ENCODE measurements around the gene GUCA1A. TPM values are rescaled to one million over a fixed set of nuclear protein-coding genes. Genes with fewer than 3 reads are reported as not detected.
A peak's percentile ranks its signal among the peaks of the same experiment; 100 is the strongest.

Gene GUCA1A
- total RNA-seq (2021; ENCODE audit: unreplicated experiment) (not detected), Bru-seq, nascent RNA (percentile 12 among the genes with signal in this experiment), BruChase-seq, experiment 1, labeled RNA remaining after a 6-hour chase (percentile 14 among the genes with signal in this experiment), BruChase-seq, experiment 2, labeled RNA remaining after a 2-hour chase (percentile 17 among the genes with signal in this experiment)
- polyA plus RNA-seq (2012): not detected in 2 replicates
- long read RNA-seq: 0 reads

- Histone ChIP-seq H3K4me2 (ENCODE audit: low read length) (no peak within 1 kb of the TSS), H3K9me2 (ENCODE audit: insufficient read depth) (no peaks in the 10 kb centered on the region), H2AFZ (ENCODE audit: low read depth, low read length, poor library complexity, severe bottlenecking) (no peak within 1 kb of the TSS), H3K4me1 (ENCODE audit: control insufficient read depth in 1 of 2, insufficient read depth in 2 of 2, low read length in 2 of 2) (no peaks in the 10 kb centered on the region), H3K27ac (ENCODE audit: low read depth, low read length) (no peak within 1 kb of the TSS), H3K79me2 (ENCODE audit: insufficient read depth, low read length) (no peaks in the 10 kb centered on the region), H4K20me1 (ENCODE audit: insufficient read depth) (no peaks in the 10 kb centered on the region), H3K9ac (ENCODE audit: low read length) (no peak within 1 kb of the TSS), H3K9me3 (ENCODE audit: control insufficient read depth in 1 of 2, insufficient read depth in 1 of 2, low read depth in 1 of 2, low read length in 2 of 2) (no peaks in the 10 kb centered on the region), H3K27me3 (ENCODE audit: insufficient read depth, low read length) (no peaks in the 10 kb centered on the region), H3K4me3 (replicated peaks in 1 of 2; ENCODE audit: low read depth in 1 of 2, low read length in 2 of 2) (no peak within 1 kb of the TSS), H3K36me3 (ENCODE audit: control insufficient read depth in 1 of 2, insufficient read depth in 2 of 2, low read length in 2 of 2) (no peaks in the 10 kb centered on the region)
- TF ChIP-seq EZH2 (IDR thresholded peaks at IDR 0.05): no peak
- TF ChIP-seq CBX3 (IDR thresholded peaks at IDR 0.05; ENCODE audit: low read depth): no peak
- TF ChIP-seq FOSL1 (IDR thresholded peaks at IDR 0.05; ENCODE audit: low read depth): no peak
- no peak for TF ChIP-seq CEBPB (IDR thresholded peaks at IDR 0.05; ENCODE audit: low read depth)
- no peak for TF ChIP-seq SRF (IDR thresholded peaks at IDR 0.05; ENCODE audit: low read depth)
- TF ChIP-seq POLR2A (IDR thresholded peaks at IDR 0.05; ENCODE audit: borderline replicate concordance, extremely low read depth, insufficient read depth, insufficient read length): no peak
- TF ChIP-seq JUND (IDR thresholded peaks at IDR 0.05): no peak
- no peak for TF ChIP-seq SP1 (IDR thresholded peaks at IDR 0.05; ENCODE audit: low read depth)
- no peak for TF ChIP-seq EGR1 (IDR thresholded peaks at IDR 0.05; ENCODE audit: low read depth)
- TF ChIP-seq REST (IDR thresholded peaks at IDR 0.05; ENCODE audit: low read depth): no peak
- no peak for TF ChIP-seq TCF7L2 (IDR thresholded peaks at IDR 0.05; ENCODE audit: borderline replicate concordance, extremely low read depth, insufficient read depth, insufficient read length)
- no peak for TF ChIP-seq YY1 (IDR thresholded peaks at IDR 0.05; ENCODE audit: extremely low read depth, insufficient replicate concordance, low read depth, low read length)
- no TSS peak for BruUV-seq (replicated peaks)
- intact Hi-C loops (cut with micrococcal nuclease): no loop called here
- ChIA-PET CTCF (no interaction called here), POLR2A (no interaction called here), RAD21 (ENCODE audit: low non-redundant PET in 1 of 2, low total read pairs in 2 of 2, uncharacterized antibody in 2 of 2, unreplicated experiment in 2 of 2) (no interaction called here)
- DNase-seq (ENCODE audit: low read depth, low spot score) (no peak), ATAC-seq (no peak)
Measured at GRCh38 chr6:42173101-42173500, at the start of gene GUCA1A. GUCA1A (plus strand) TSS chr6:42173364; CDS start chr6:42173614, 250 bp downstream.
